ENCODE data around the gene SNAP23.

SNAP23 gene

GRCh38 chr15:42498212-42499068, 3.0 kb downstream of the SNAP23 start:
- Histone ChIP-seq H3K4me3 (ENCODE audit: low read length) (no peak overlapping the region), H3K9ac (ENCODE audit: low read depth, low read length) (no peak overlapping the region), H3K9me3 (replicated peaks; ENCODE audit: low read length) (no peaks in the 10 kb centered on the region), H3K4me2 (ENCODE audit: low read length) (no peak overlapping the region), H3K27me3 (ENCODE audit: control insufficient read depth, insufficient read depth, low read length) (no peaks in the 10 kb centered on the region), H3K36me3 (ENCODE audit: insufficient read depth, low read length) (peaks cover 3% of the 10 kb centered on the region), H3K4me1 (ENCODE audit: control insufficient read depth, insufficient read depth, low read length) (peaks cover 36% of the 10 kb centered on the region)

- Histone ChIP-seq H3K4me2 (ENCODE audit: low read length) (peak overlapping the region; percentile 7), H3K4me1 (ENCODE audit: control insufficient read depth, insufficient read depth, low read length) (peaks cover 28% of the 10 kb centered on the region), H3K36me3 (ENCODE audit: insufficient read depth, low read length) (peaks cover 3% of the 10 kb centered on the region), H3K27me3 (ENCODE audit: control insufficient read depth, insufficient read depth, low read length) (no peaks in the 10 kb centered on the region), H3K4me3 (ENCODE audit: low read length) (no peak overlapping the region), H3K9ac (ENCODE audit: low read depth, low read length) (no peak overlapping the region), H3K9me3 (replicated peaks; ENCODE audit: low read length) (no peaks in the 10 kb centered on the region)
These were observed 4.6 kb downstream of the SNAP23 start for GRCh38 chr15:42499858-42500609.

GRCh38 chr15:42502477-42502876, 7.0 kb downstream of the SNAP23 start:
- Histone ChIP-seq H3K9ac (ENCODE audit: low read depth, low read length) (no peak overlapping the region), H3K4me3 (ENCODE audit: low read length) (no peak overlapping the region), H3K36me3 (ENCODE audit: insufficient read depth, low read length) (peaks cover 3% of the 10 kb centered on the region), H3K4me1 (ENCODE audit: control insufficient read depth, insufficient read depth, low read length) (peaks cover 36% of the 10 kb centered on the region), H3K27me3 (ENCODE audit: control insufficient read depth, insufficient read depth, low read length) (no peaks in the 10 kb centered on the region), H3K9me3 (replicated peaks; ENCODE audit: low read length) (no peaks in the 10 kb centered on the region), H3K4me2 (ENCODE audit: low read length) (no peak overlapping the region)

- peaks cover 49% of the 10 kb centered on the region for H3K4me1 ChIP-seq (ENCODE audit: control insufficient read depth, insufficient read depth, low read length)
- H3K4me3 ChIP-seq (ENCODE audit: low read length) = no peak overlapping the region
- peaks cover 3% of the 10 kb centered on the region for H3K36me3 ChIP-seq (ENCODE audit: insufficient read depth, low read length)
- H3K9me3 ChIP-seq (replicated peaks; ENCODE audit: low read length) = no peaks in the 10 kb centered on the region
- no peak overlapping the region for H3K4me2 ChIP-seq (ENCODE audit: low read length)
- no peak overlapping the region for H3K9ac ChIP-seq (ENCODE audit: low read depth, low read length)
- no peaks in the 10 kb centered on the region for H3K27me3 ChIP-seq (ENCODE audit: control insufficient read depth, insufficient read depth, low read length)
These were observed 8.4 kb downstream of the SNAP23 start for GRCh38 chr15:42503825-42504224.

GRCh38 chr15:42504631-42505030, 9.2 kb downstream of the SNAP23 start:
- Histone ChIP-seq H3K4me2 (ENCODE audit: low read length) (peak overlapping the region; percentile 7), H3K9me3 (replicated peaks; ENCODE audit: low read length) (no peaks in the 10 kb centered on the region), H3K4me3 (ENCODE audit: low read length) (no peak overlapping the region), H3K27me3 (ENCODE audit: control insufficient read depth, insufficient read depth, low read length) (no peaks in the 10 kb centered on the region), H3K4me1 (ENCODE audit: control insufficient read depth, insufficient read depth, low read length) (peaks cover 43% of the 10 kb centered on the region), H3K36me3 (ENCODE audit: insufficient read depth, low read length) (peaks cover 3% of the 10 kb centered on the region), H3K9ac (ENCODE audit: low read depth, low read length) (no peak overlapping the region)

- Histone ChIP-seq H3K9me3 (replicated peaks; ENCODE audit: low read length) (no peaks in the 10 kb centered on the region), H3K36me3 (ENCODE audit: insufficient read depth, low read length) (no peaks in the 10 kb centered on the region), H3K27me3 (ENCODE audit: control insufficient read depth, insufficient read depth, low read length) (no peaks in the 10 kb centered on the region), H3K4me1 (ENCODE audit: control insufficient read depth, insufficient read depth, low read length) (peaks cover 48% of the 10 kb centered on the region), H3K4me2 (ENCODE audit: low read length) (no peak overlapping the region), H3K4me3 (ENCODE audit: low read length) (no peak overlapping the region), H3K9ac (ENCODE audit: low read depth, low read length) (no peak overlapping the region)
These were observed 12.1 kb downstream of the SNAP23 start for GRCh38 chr15:42507514-42507913.

GRCh38 chr15:42508263-42508690, 12.8 kb downstream of the SNAP23 start:
- Histone ChIP-seq H3K9me3 (replicated peaks; ENCODE audit: low read length) (no peaks in the 10 kb centered on the region), H3K36me3 (ENCODE audit: insufficient read depth, low read length) (peaks cover 2% of the 10 kb centered on the region), H3K4me2 (ENCODE audit: low read length) (no peak overlapping the region), H3K4me3 (ENCODE audit: low read length) (no peak overlapping the region), H3K27me3 (ENCODE audit: control insufficient read depth, insufficient read depth, low read length) (no peaks in the 10 kb centered on the region), H3K9ac (ENCODE audit: low read depth, low read length) (no peak overlapping the region), H3K4me1 (ENCODE audit: control insufficient read depth, insufficient read depth, low read length) (peaks cover 48% of the 10 kb centered on the region)

- H3K4me2 ChIP-seq (ENCODE audit: low read length) = peak overlapping the region; percentile 24
- peaks cover 37% of the 10 kb centered on the region for H3K4me1 ChIP-seq (ENCODE audit: control insufficient read depth, insufficient read depth, low read length)
- H3K4me3 ChIP-seq (ENCODE audit: low read length) = no peak overlapping the region
- peaks cover 19% of the 10 kb centered on the region for H3K36me3 ChIP-seq (ENCODE audit: insufficient read depth, low read length)
- peak overlapping the region; percentile 18 for H3K9ac ChIP-seq (ENCODE audit: low read depth, low read length)
- H3K27me3 ChIP-seq (ENCODE audit: control insufficient read depth, insufficient read depth, low read length) = no peaks in the 10 kb centered on the region
- no peaks in the 10 kb centered on the region for H3K9me3 ChIP-seq (replicated peaks; ENCODE audit: low read length)
These were observed 15.0 kb downstream of the SNAP23 start for GRCh38 chr15:42510258-42511006.

GRCh38 chr15:42511007-42511391, 15.6 kb downstream of the SNAP23 start:
- peaks cover 24% of the 10 kb centered on the region for H3K36me3 ChIP-seq (ENCODE audit: insufficient read depth, low read length)
- peaks cover 36% of the 10 kb centered on the region for H3K4me1 ChIP-seq (ENCODE audit: control insufficient read depth, insufficient read depth, low read length)
- H3K9ac ChIP-seq (ENCODE audit: low read depth, low read length) = peak overlapping the region; percentile 28
- H3K27me3 ChIP-seq (ENCODE audit: control insufficient read depth, insufficient read depth, low read length) = no peaks in the 10 kb centered on the region
- H3K4me3 ChIP-seq (ENCODE audit: low read length) = no peak overlapping the region
- peak overlapping the region; percentile 39 for H3K4me2 ChIP-seq (ENCODE audit: low read length)
- H3K9me3 ChIP-seq (replicated peaks; ENCODE audit: low read length) = no peaks in the 10 kb centered on the region

- no peak overlapping the region for H3K4me2 ChIP-seq (ENCODE audit: low read length)
- H3K36me3 ChIP-seq (ENCODE audit: insufficient read depth, low read length) = peaks cover 40% of the 10 kb centered on the region
- no peaks in the 10 kb centered on the region for H3K27me3 ChIP-seq (ENCODE audit: control insufficient read depth, insufficient read depth, low read length)
These were observed 27.9 kb downstream of the SNAP23 start for GRCh38 chr15:42523331-42523730.

GRCh38 chr15:42528970-42529369, 33.5 kb downstream of the SNAP23 start:
- H3K36me3 ChIP-seq (ENCODE audit: insufficient read depth, low read length) = peaks cover 42% of the 10 kb centered on the region
- no peaks in the 10 kb centered on the region for H3K9me3 ChIP-seq (replicated peaks; ENCODE audit: low read length)
- no peaks in the 10 kb centered on the region for H3K4me1 ChIP-seq (ENCODE audit: control insufficient read depth, insufficient read depth, low read length)
- H3K4me3 ChIP-seq (ENCODE audit: low read length) = no peak overlapping the region
- no peak overlapping the region for H3K4me2 ChIP-seq (ENCODE audit: low read length)
- no peak overlapping the region for H3K9ac ChIP-seq (ENCODE audit: low read depth, low read length)
- H3K27me3 ChIP-seq (ENCODE audit: control insufficient read depth, insufficient read depth, low read length) = no peaks in the 10 kb centered on the region

More at GRCh38 chr15:42523331-42523730, 27.9 kb downstream of the SNAP23 start:
- no peaks in the 10 kb centered on the region for H3K9me3 ChIP-seq (replicated peaks; ENCODE audit: low read length)
- H3K4me1 ChIP-seq (ENCODE audit: control insufficient read depth, insufficient read depth, low read length) = no peaks in the 10 kb centered on the region
- H3K9ac ChIP-seq (ENCODE audit: low read depth, low read length) = no peak overlapping the region
- no peak overlapping the region for H3K4me3 ChIP-seq (ENCODE audit: low read length)

All from skeletal muscle satellite cell (primary cell).